HepG2 (cell line): ENCODE measurements around the gene TTC28. TPM values are rescaled to one million over a fixed set of nuclear protein-coding genes. Genes with fewer than 3 reads are reported as not detected.
"Not testable (repeated sequence)": the region's sequence is repeated elsewhere in the genome, so short reads cannot be mapped to it uniquely, and the experiment has no call there.

ENCODE experiments used
- ATAC-seq: fragments of 200-7000 bp; cut with Tn5 transposase; 3 replicates; pipeline ENCODE4 v1.9.1; 2020; ENCODE audit warnings: mild to moderate bottlenecking, moderate library complexity
- BruUV-seq: library from RNA; stranded (reverse); fragments of 400-500 nt; replicated peaks from 2 replicates; lab custom pipeline; 2021; lab: Mats Ljungman, UMichigan
- CTCF ChIA-PET: fragments of 300-600 bp; formaldehyde crosslinking; extraction: SDS; loops from one replicate; lab custom pipeline; 2021; ENCODE audit warnings: low total read pairs, inconsistent platforms, low intra/inter-chr PET ratio; lab: Yijun Ruan, JAX
- POLR2A ChIA-PET: fragments of 350-600 bp; sonication (Branson Sonifier 250); formaldehyde crosslinking; loops from one replicate; lab custom pipeline; 2020; ENCODE audit warnings: antibody characterized with exemption, inconsistent platforms; lab: Yijun Ruan, JAX
- DNase-seq: peaks from one replicate; pipeline ENCODE4 v3.0.0-alpha.2; 2015; ENCODE audit warnings: low spot score
- FAIRE-seq: peaks from 3 replicates; lab custom pipeline; 2011; peaks lifted over from hg19 to GRCh38; lab: Jason Lieb, UNC
- H2AFZ ChIP-seq: one replicate; pipeline ENCODE4 v1.6.1; 2011; ENCODE audit warnings: low read length, inconsistent platforms
- H3K27ac ChIP-seq: fragments of 300-600 bp; 3 replicates; pipeline ENCODE4 v1.8.0; 2011; ENCODE audit warnings: mixed run types, mild to moderate bottlenecking, mixed read lengths, low read length, inconsistent platforms; ENCODE audit not compliant: insufficient read depth; ENCODE audit errors: extremely low read length
- H3K27me3 ChIP-seq, 2 experiments: fragments of 200-600 bp in 1 of 2; 2 replicates in 1 of 2; 3 replicates in 1 of 2; pipeline versions ENCODE4 v1.6.0 to v1.8.0; 2011; ENCODE audit warnings: low read length in 2 of 2, mild to moderate bottlenecking in 2 of 2, moderate library complexity in 2 of 2, inconsistent platforms in 1 of 2; ENCODE audit not compliant: insufficient read depth in 2 of 2, control insufficient read depth in 1 of 2
- H3K36me3 ChIP-seq, 2 experiments: fragments of 200-600 bp in 1 of 2; replicated peaks in 1 of 2; 2 replicates in 1 of 2; 3 replicates in 1 of 2; pipeline versions ENCODE4 v1.5.1 to v1.8.0; 2011; ENCODE audit warnings: low read length in 2 of 2, inconsistent platforms in 1 of 2; ENCODE audit not compliant: insufficient read depth in 2 of 2, control insufficient read depth in 1 of 2
- H3K4me1 ChIP-seq: 2 replicates; pipeline ENCODE4 v1.5.1; 2012; ENCODE audit warnings: low read length, inconsistent platforms; ENCODE audit not compliant: insufficient read depth
- H3K4me2 ChIP-seq: 2 replicates; pipeline ENCODE4 v1.6.0; 2011; ENCODE audit warnings: low read depth, low read length, inconsistent platforms
- H3K4me3 ChIP-seq, 3 experiments: fragments of 200-600 bp in 1 of 3; sonication (generic), shearing (Covaris generic) in 1 of 3; replicated peaks in 1 of 3; 2 replicates each; pipeline ENCODE4 v1.5.1; 2011 to 2016; ENCODE audit warnings: low read length in 3 of 3, inconsistent platforms in 2 of 3, low read depth in 2 of 3, mild to moderate bottlenecking in 2 of 3, control low read depth in 1 of 3, mixed read lengths in 1 of 3; ENCODE audit not compliant: insufficient read depth in 1 of 3
- H3K79me2 ChIP-seq: one replicate; pipeline ENCODE4 v1.6.1; 2011; ENCODE audit warnings: low read length, inconsistent platforms; ENCODE audit not compliant: insufficient read depth
- H3K9ac ChIP-seq: 2 replicates; pipeline ENCODE4 v1.6.0; 2011; ENCODE audit warnings: mild to moderate bottlenecking, low read depth, low read length, inconsistent platforms; ENCODE audit not compliant: insufficient read depth
- H3K9me3 ChIP-seq: 2 replicates; pipeline ENCODE4 v1.5.1; 2012; ENCODE audit warnings: mild to moderate bottlenecking, low read length
- H4K20me1 ChIP-seq: 2 replicates; pipeline ENCODE4 v1.6.0; 2011; ENCODE audit warnings: inconsistent platforms, mild to moderate bottlenecking, low read length, moderate library complexity; ENCODE audit not compliant: insufficient read depth
- ARID5B ChIP-seq: IDR thresholded peaks from 2 replicates; pipeline ENCODE4 v1.4.0; 2020; ENCODE audit warnings: mild to moderate bottlenecking, missing genetic modification reagents
- CC2D1A ChIP-seq: sonication (generic); formaldehyde crosslinking; IDR thresholded peaks from 2 replicates; pipeline ENCODE4 v1.8.1; 2023; ENCODE audit warnings: mild to moderate bottlenecking, missing genetic modification reagents
- FIP1L1 ChIP-seq: fragments of 200-400 bp; formaldehyde crosslinking; IDR thresholded peaks from 2 replicates; pipeline ENCODE4 v1.6.1; 2018; ENCODE audit warnings: low read depth, mild to moderate bottlenecking, low read length, moderate library complexity, borderline replicate concordance; ENCODE audit not compliant: insufficient read depth
- IRF2 ChIP-seq: IDR thresholded peaks from 2 replicates; pipeline ENCODE4 v1.6.1; 2018; ENCODE audit warnings: missing genetic modification reagents, missing compliant biosample characterization
- WGBS: methylation state at CpG from one replicate; pipeline ENCODE4 v1.1.6; 2017; ENCODE audit warnings: low lambda C conversion rate; 5-methylcytosine and 5-hydroxymethylcytosine counted together
- in situ Hi-C: cut with HindIII; loops from 2 replicates; pipeline ENCODE4 v1.10.0; 2017; ENCODE audit warnings: low pct_unique_long_range_greater_than_20kb; ENCODE audit not compliant: extremely low pct_ligation_motif_present
- intact Hi-C: fragments of 100-400 bp; cut with micrococcal nuclease; formaldehyde crosslinking; loops from one replicate; pipeline ENCODE4 v1.10.0; 2022; ENCODE audit not compliant: unreplicated experiment
- polyA plus RNA-seq, 8 experiments: library from polyadenylated mRNA; depleted of rRNA in 3 of 8; stranded (reverse) in 7 of 8; unstranded in 1 of 8; fragments of >200 nt; fragmentation: Illumina TruSeq in 4 of 8; extraction: Trizol in 4 of 8; gene quantifications; 2 replicates each; pipeline versions ENCODE4 v1.2.1 to v1.2.3, GENCODE V29; 2011 to 2016; ENCODE audit warnings: low read depth in 4 of 8, missing spikeins in 1 of 8, mixed read lengths in 1 of 8; ENCODE audit not compliant: insufficient read depth in 1 of 8
- total RNA-seq, 5 experiments: library from RNA; depleted of rRNA; stranded (reverse); fragments of >200 nt; fragmentation: Illumina TruSeq; extraction: Trizol; gene quantifications; 2 replicates each; pipeline ENCODE4 v1.2.3, GENCODE V29; 2016; ENCODE audit warnings: low read depth in 1 of 5

The TTC28 gene
- total and polyA plus RNA-seq, 2 of the 13 experiments (the other 11 are each of a cell fraction or from before 2014, with no cell fraction given), result 4.2 to 13.1 TPM

GRCh38 chr22:28217277-28217676, 462.4 kb downstream of the TTC28 start (continued):
- TF ChIP-seq ARID5B (no peak), CC2D1A (CRISPR knock-in tag) (no peak), FIP1L1 (no peak), IRF2 (CRISPR knock-in tag) (no peak)

- DNase-seq, H3K4me2 ChIP-seq, FAIRE-seq, ATAC-seq, BruUV-seq, intact Hi-C loops, H3K9me3 ChIP-seq, H3K9ac ChIP-seq, POLR2A ChIA-PET, H3K36me3 ChIP-seq, H4K20me1 ChIP-seq, H3K79me2 ChIP-seq, H3K27me3 ChIP-seq, CTCF ChIA-PET, H3K4me1 ChIP-seq, in situ Hi-C loops, H3K27ac ChIP-seq, H2AFZ ChIP-seq, H3K4me3 ChIP-seq: not testable (repeated sequence)
- whole genome bisulfite sequencing, result 98% methylated on average over 5 of the region's 5 CpGs
Measured at GRCh38 chr22:28214750-28215149, 464.9 kb downstream of the TTC28 start.

GRCh38 chr22:28209457-28209856, 470.2 kb downstream of the TTC28 start:
- H3K27ac ChIP-seq, BruUV-seq, POLR2A ChIA-PET, H3K9me3 ChIP-seq, H3K4me2 ChIP-seq, H3K9ac ChIP-seq, H3K36me3 ChIP-seq, H2AFZ ChIP-seq, H3K4me3 ChIP-seq, H3K4me1 ChIP-seq, ATAC-seq, DNase-seq, in situ Hi-C loops, H3K79me2 ChIP-seq, intact Hi-C loops, CTCF ChIA-PET, H3K27me3 ChIP-seq, H4K20me1 ChIP-seq, FAIRE-seq: not testable (repeated sequence)
- 100% methylated on average over 1 of the region's 6 CpGs for WGBS
